ENCODE measurements around the gene EXOC4. TPM values are rescaled to one million over a fixed set of nuclear protein-coding genes. Genes with fewer than 3 reads are reported as not detected.

The EXOC4 gene
- total and polyA plus RNA-seq, 7 donors = 7.6 to 63.0 (median 29.1) TPM

- no peak for DNase-seq
Measured at GRCh38 chr7:133676805-133677370, 424.0 kb downstream of the EXOC4 start.

GRCh38 chr7:133678137-133678814, 425.4 kb downstream of the EXOC4 start:
- TF ChIP-seq CTCF (IDR thresholded peaks at IDR 0.05) = no peak
- peaks cover 7% of the 10 kb centered on the region for H3K4me1 ChIP-seq
- no peaks in the 10 kb centered on the region for H3K9me3 ChIP-seq
- intact Hi-C loops (cut with DNase I) = no loop called here
- H3K4me3 ChIP-seq = no peak overlapping the region
- H3K27me3 ChIP-seq (ENCODE audit: insufficient read depth in 3 of 3, low read length in 2 of 3) = no peaks in the 10 kb centered on the region
- WGBS, 3 donors = 96 to 99% (median 98%) methylated on average over 2 of the region's 2 CpGs
- H3K27ac ChIP-seq = no peak overlapping the region
- H3K36me3 ChIP-seq (ENCODE audit: insufficient read depth in 1 of 2, low read depth in 1 of 2) = no peaks in the 10 kb centered on the region
- no peak for ATAC-seq
- no peak for DNase-seq

More at GRCh38 chr7:133676805-133677370, 424.0 kb downstream of the EXOC4 start:
- Histone ChIP-seq H3K27me3 (ENCODE audit: insufficient read depth in 3 of 3, low read length in 2 of 3) (no peaks in the 10 kb centered on the region), H3K4me3 (no peak overlapping the region), H3K27ac (no peak overlapping the region), H3K36me3 (ENCODE audit: insufficient read depth in 1 of 2, low read depth in 1 of 2) (no peaks in the 10 kb centered on the region), H3K4me1 (peaks cover 7% of the 10 kb centered on the region), H3K9me3 (no peaks in the 10 kb centered on the region)
- WGBS, 3 donors = 80 to 93% (median 84%) methylated on average over 2 of the region's 2 CpGs
- no peak for TF ChIP-seq CTCF (IDR thresholded peaks at IDR 0.05)
- intact Hi-C loops (cut with DNase I) = no loop called here
- no peak for ATAC-seq

GRCh38 chr7:133679977-133680376, 427.1 kb downstream of the EXOC4 start:
- intact Hi-C loops (cut with DNase I) = no loop called here

GRCh38 chr7:133681529-133681928, 428.7 kb downstream of the EXOC4 start:
- H3K4me1 ChIP-seq = no peaks in the 10 kb centered on the region
- H3K9me3 ChIP-seq = no peaks in the 10 kb centered on the region
- no peak overlapping the region for H3K27ac ChIP-seq
- H3K4me3 ChIP-seq = no peak overlapping the region
- 94 to 97% (median 96%) methylated on average over 3 of the region's 3 CpGs for WGBS, 3 donors
- intact Hi-C loops (cut with DNase I) = no loop called here
- no peaks in the 10 kb centered on the region for H3K36me3 ChIP-seq (ENCODE audit: insufficient read depth in 1 of 2, low read depth in 1 of 2)
- ATAC-seq (no peak), DNase-seq (no peak)
- TF ChIP-seq CTCF (IDR thresholded peaks at IDR 0.05) = no peak
- H3K27me3 ChIP-seq (ENCODE audit: insufficient read depth in 3 of 3, low read length in 2 of 3) = no peaks in the 10 kb centered on the region

More at GRCh38 chr7:133679977-133680376, 427.1 kb downstream of the EXOC4 start:
- no peaks in the 10 kb centered on the region for H3K9me3 ChIP-seq
- TF ChIP-seq CTCF (IDR thresholded peaks at IDR 0.05) = no peak
- no peaks in the 10 kb centered on the region for H3K36me3 ChIP-seq (ENCODE audit: insufficient read depth in 1 of 2, low read depth in 1 of 2)
- no peak overlapping the region for H3K27ac ChIP-seq
- ATAC-seq (no peak), DNase-seq (no peak)
- no peaks in the 10 kb centered on the region for H3K27me3 ChIP-seq (ENCODE audit: insufficient read depth in 3 of 3, low read length in 2 of 3)
- peaks cover 7% of the 10 kb centered on the region for H3K4me1 ChIP-seq
- H3K4me3 ChIP-seq = no peak overlapping the region
